ENCODE results near the gene FERMT3. TPM values are rescaled to one million over a fixed set of nuclear protein-coding genes. Genes with fewer than 3 reads are reported as not detected.

FERMT3 gene
- polyA plus RNA-seq, 1 of the 3 experiments (the other 2 are of a cell fraction), result 1.4 TPM

DNA sequence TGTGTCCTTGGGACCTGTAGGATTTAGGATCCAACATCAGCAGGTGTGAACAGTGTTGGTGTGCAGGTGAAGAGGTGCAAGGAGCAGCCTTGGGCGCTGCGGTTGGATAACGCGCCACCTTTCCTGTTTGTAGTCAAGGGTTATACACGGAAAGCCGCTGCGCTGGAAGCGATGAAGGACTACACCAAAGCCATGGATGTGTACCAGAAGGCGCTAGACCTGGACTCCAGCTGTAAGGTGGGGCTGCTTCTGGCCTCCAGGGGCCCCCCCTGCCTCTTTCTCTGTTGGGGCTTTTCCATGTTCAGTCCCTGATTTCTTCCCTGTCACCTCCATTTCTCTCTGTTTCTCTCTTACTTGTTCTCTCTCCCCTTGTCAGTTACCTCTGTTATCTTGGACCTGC lies 3.5 kb upstream of the FERMT3 start (continued):
- TF ChIP-seq, protein P1, sequence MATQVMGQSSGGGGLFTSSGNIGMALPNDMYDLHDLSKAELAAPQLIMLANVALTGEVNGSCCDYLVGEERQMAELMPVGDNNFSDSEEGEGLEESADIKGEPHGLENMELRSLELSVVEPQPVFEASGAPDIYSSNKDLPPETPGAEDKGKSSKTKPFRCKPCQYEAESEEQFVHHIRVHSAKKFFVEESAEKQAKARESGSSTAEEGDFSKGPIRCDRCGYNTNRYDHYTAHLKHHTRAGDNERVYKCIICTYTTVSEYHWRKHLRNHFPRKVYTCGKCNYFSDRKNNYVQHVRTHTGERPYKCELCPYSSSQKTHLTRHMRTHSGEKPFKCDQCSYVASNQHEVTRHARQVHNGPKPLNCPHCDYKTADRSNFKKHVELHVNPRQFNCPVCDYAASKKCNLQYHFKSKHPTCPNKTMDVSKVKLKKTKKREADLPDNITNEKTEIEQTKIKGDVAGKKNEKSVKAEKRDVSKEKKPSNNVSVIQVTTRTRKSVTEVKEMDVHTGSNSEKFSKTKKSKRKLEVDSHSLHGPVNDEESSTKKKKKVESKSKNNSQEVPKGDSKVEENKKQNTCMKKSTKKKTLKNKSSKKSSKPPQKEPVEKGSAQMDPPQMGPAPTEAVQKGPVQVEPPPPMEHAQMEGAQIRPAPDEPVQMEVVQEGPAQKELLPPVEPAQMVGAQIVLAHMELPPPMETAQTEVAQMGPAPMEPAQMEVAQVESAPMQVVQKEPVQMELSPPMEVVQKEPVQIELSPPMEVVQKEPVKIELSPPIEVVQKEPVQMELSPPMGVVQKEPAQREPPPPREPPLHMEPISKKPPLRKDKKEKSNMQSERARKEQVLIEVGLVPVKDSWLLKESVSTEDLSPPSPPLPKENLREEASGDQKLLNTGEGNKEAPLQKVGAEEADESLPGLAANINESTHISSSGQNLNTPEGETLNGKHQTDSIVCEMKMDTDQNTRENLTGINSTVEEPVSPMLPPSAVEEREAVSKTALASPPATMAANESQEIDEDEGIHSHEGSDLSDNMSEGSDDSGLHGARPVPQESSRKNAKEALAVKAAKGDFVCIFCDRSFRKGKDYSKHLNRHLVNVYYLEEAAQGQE (IDR thresholded peaks at IDR 0.05; ENCODE audit: low read depth, low read length), result no peak
- TF ChIP-seq, protein P2, sequence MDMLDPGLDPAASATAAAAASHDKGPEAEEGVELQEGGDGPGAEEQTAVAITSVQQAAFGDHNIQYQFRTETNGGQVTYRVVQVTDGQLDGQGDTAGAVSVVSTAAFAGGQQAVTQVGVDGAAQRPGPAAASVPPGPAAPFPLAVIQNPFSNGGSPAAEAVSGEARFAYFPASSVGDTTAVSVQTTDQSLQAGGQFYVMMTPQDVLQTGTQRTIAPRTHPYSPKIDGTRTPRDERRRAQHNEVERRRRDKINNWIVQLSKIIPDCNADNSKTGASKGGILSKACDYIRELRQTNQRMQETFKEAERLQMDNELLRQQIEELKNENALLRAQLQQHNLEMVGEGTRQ (IDR thresholded peaks at IDR 0.05; ENCODE audit: borderline replicate concordance, low read depth, low read length), result no peak
- no peak for TF ChIP-seq GABPA (IDR thresholded peaks at IDR 0.05; ENCODE audit: low read depth)
- TF ChIP-seq GATA2 (CRISPR knock-in tag; IDR thresholded peaks at IDR 0.05), result no peak
- TF ChIP-seq TCF12 (IDR thresholded peaks at IDR 0.05), result no peak
- TF ChIP-seq JUND (IDR thresholded peaks at IDR 0.05), result no peak

DNA sequence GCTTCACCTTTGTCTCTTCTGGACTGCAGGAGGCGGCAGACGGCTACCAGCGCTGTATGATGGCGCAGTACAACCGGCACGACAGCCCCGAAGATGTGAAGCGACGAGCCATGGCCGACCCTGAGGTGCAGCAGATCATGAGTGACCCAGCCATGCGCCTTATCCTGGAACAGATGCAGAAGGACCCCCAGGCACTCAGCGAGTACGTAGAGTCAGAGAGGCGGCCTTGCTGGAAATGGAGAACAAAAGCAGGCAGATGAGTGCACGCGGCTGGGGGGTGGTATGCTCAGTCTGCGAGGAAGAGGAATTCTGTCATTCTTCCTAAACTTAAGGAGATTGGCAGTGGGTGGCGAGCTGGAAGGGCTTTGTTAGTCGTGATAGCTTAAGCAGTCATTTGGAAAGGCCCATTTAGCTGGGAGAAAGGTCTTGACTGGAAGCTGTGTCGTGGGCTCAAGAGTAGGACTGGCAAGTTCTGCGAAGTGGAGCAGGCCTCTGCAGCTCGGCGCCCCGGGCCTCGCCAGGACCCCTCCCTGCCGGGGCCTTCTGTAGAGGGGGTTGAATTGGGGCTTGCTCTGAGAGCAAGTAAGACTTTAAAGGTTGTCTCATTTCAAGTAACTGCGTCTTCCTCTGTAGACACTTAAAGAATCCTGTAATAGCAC lies 3.0 kb upstream of the FERMT3 start:
- TF ChIP-seq, protein P1 (IDR thresholded peaks at IDR 0.05; ENCODE audit: low read depth, low read length), result no peak
- no peak for TF ChIP-seq NFIC (IDR thresholded peaks at IDR 0.05; ENCODE audit: borderline replicate concordance)
- TF ChIP-seq SIN3A (IDR thresholded peaks at IDR 0.05; ENCODE audit: borderline replicate concordance, low read depth, low read length), result no peak
- TF ChIP-seq FOSL2 (IDR thresholded peaks at IDR 0.05; ENCODE audit: borderline replicate concordance, low read depth), result no peak
- TF ChIP-seq EZH2phosphoT487 (IDR thresholded peaks at IDR 0.05; ENCODE audit: borderline replicate concordance, low read depth), result no peak
- no peak for TF ChIP-seq TEAD4 (IDR thresholded peaks at IDR 0.05; ENCODE audit: borderline replicate concordance, insufficient read depth)
- no peak for TF ChIP-seq RAD21 (IDR thresholded peaks at IDR 0.05; ENCODE audit: low read length)
- TF ChIP-seq, protein P2 (IDR thresholded peaks at IDR 0.05; ENCODE audit: borderline replicate concordance, low read depth, low read length), result no peak
- no peak for TF ChIP-seq FOXM1 (IDR thresholded peaks at IDR 0.05; ENCODE audit: low read depth)
- no peak for TF ChIP-seq EP300 (IDR thresholded peaks at IDR 0.05; ENCODE audit: borderline replicate concordance in 1 of 2, low read depth in 1 of 2, low read length in 1 of 2)
- H3K4me3 ChIP-seq (ENCODE audit: low read depth in 2 of 2, low read length in 1 of 2), result no peak overlapping the region
- no peaks in the 10 kb centered on the region for H3K9me2 ChIP-seq
- ChIA-PET CTCF (interaction anchor here (0.8 to 5.3 kb wide), 11 partner anchors 8 to 99 kb away, joined by 3 to 52 read pairs (median 12); partner anchors contain the start of genes CATSPERZ, NUDT22, PLCB3 and TRPT1), POLR2A (interaction anchor here (1.1 to 1.6 kb wide), 2 partner anchors 9 to 18 kb away, joined by 3 read pairs; no protein-coding TSS in a partner anchor)
- peaks cover 4 to 27% of the 10 kb centered on the region in 2 experiments; a peak in 3 of 4 replicates for H3K4me1 ChIP-seq (ENCODE audit: control insufficient read depth in 1 of 2, insufficient read depth in 2 of 2, low read depth in 1 of 2, low read length in 1 of 2)
- no peak overlapping the region for H3K9ac ChIP-seq
- no peaks in the 10 kb centered on the region for H3K27me3 ChIP-seq (ENCODE audit: insufficient read depth)
- peaks cover 9% of the 10 kb centered on the region for H4K20me1 ChIP-seq (ENCODE audit: insufficient read depth)
- WGBS (ENCODE audit: low lambda C conversion rate), result 94% methylated on average over 27 of the region's 27 CpGs
- H3F3A ChIP-seq (replicated peaks; ENCODE audit: insufficient read depth), result peaks cover 30% of the 10 kb centered on the region
- H3K27ac ChIP-seq (ENCODE audit: low read depth in 2 of 2, low read length in 1 of 2), result no peak overlapping the region
- no peak overlapping the region for H3K4me2 ChIP-seq
- no peaks in the 10 kb centered on the region; the same call in 1 of the 2 replicates for H3K79me2 ChIP-seq (ENCODE audit: insufficient read depth)
- DNase-seq, result no peak
- no peaks in the 10 kb centered on the region for H3K9me3 ChIP-seq
- no peak overlapping the region for H2AFZ ChIP-seq (ENCODE audit: low read depth)
- peaks cover 43 to 47% of the 10 kb centered on the region in 2 experiments for H3K36me3 ChIP-seq (replicated peaks in 1 of 2; ENCODE audit: control insufficient read depth in 1 of 2, insufficient read depth in 2 of 2, low read length in 1 of 2)

All from SK-N-SH (cell line).